ENCODE measurements around the gene TBC1D13. TPM values are rescaled to one million over a fixed set of nuclear protein-coding genes. Genes with fewer than 3 reads are reported as not detected.

TBC1D13 gene
- total RNA-seq, 2 donors from 2014 or later = 15.6 to 22.7 TPM

- no peak for ATAC-seq
- no peaks in the 10 kb centered on the region for H3K9me3 Mint-ChIP-seq
Measured at GRCh38 chr9:128809036-128809599, 22.1 kb downstream of the TBC1D13 start.

GRCh38 chr9:128809831-128810230 lies 22.8 kb downstream of the TBC1D13 start:
- Mint-ChIP-seq H3K9me3 (no peaks in the 10 kb centered on the region), H3K36me3 (no peaks in the 10 kb centered on the region), H3K27ac (peak overlapping the region in 1 of 2 donors; percentile 81)
- DNase-seq (ENCODE audit: low spot score in 2 of 2) (no peak), ATAC-seq (peak in 1 of 2 donors; percentile 20)

More at GRCh38 chr9:128809036-128809599, 22.1 kb downstream of the TBC1D13 start:
- H3K36me3 Mint-ChIP-seq = no peaks in the 10 kb centered on the region
- DNase-seq (ENCODE audit: low spot score in 2 of 2) = no peak
- peak overlapping the region in 1 of 2 donors; percentile 46 for H3K27ac Mint-ChIP-seq

- H3K9me3 Mint-ChIP-seq = no peaks in the 10 kb centered on the region
- H3K36me3 Mint-ChIP-seq = no peaks in the 10 kb centered on the region
- peak overlapping the region in 1 of 2 donors; percentile 22 for H3K27ac Mint-ChIP-seq
- DNase-seq (ENCODE audit: low spot score in 2 of 2) = no peak
- no peak for ATAC-seq
Measured at GRCh38 chr9:128810873-128811272, 23.8 kb downstream of the TBC1D13 start.

- peak within 1 kb of the TSS; percentile 75 to 85 for H3K27ac Mint-ChIP-seq
- ATAC-seq (peak; percentile 93), DNase-seq (ENCODE audit: low spot score in 2 of 2) (peak; percentile 98 to 100)
- H3K9me3 Mint-ChIP-seq = no peaks in the 10 kb centered on the region
- no peaks in the 10 kb centered on the region for H3K36me3 Mint-ChIP-seq
Measured at GRCh38 chr9:128818099-128818838, 31.2 kb downstream of the TBC1D13 start, which contains the start of gene ENDOG. Gene ENDOG (plus strand): TSS chr9:128818500. CDS start chr9:128818685, 185 bp downstream.

- peak; percentile 34 to 48 for ATAC-seq
- Mint-ChIP-seq H3K9me3 (no peaks in the 10 kb centered on the region), H3K36me3 (no peaks in the 10 kb centered on the region), H3K27ac (peak overlapping the region in 1 of 2 donors; percentile 85)
- peak in 1 of 2 donors; percentile 53 for DNase-seq (ENCODE audit: low spot score in 2 of 2)
Measured at GRCh38 chr9:128818839-128819715, 32.0 kb downstream of the TBC1D13 start.

- DNase-seq (ENCODE audit: low spot score in 2 of 2) (no peak), ATAC-seq (no peak)
- Mint-ChIP-seq H3K27ac (no peak overlapping the region), H3K9me3 (no peaks in the 10 kb centered on the region), H3K36me3 (no peaks in the 10 kb centered on the region)
Measured at GRCh38 chr9:128819716-128820664, 32.9 kb downstream of the TBC1D13 start.

GRCh38 chr9:128820665-128821583 lies 33.9 kb downstream of the TBC1D13 start:
- Mint-ChIP-seq H3K36me3 (no peaks in the 10 kb centered on the region), H3K27ac (peak overlapping the region; percentile 58 to 77), H3K9me3 (no peaks in the 10 kb centered on the region)
- DNase-seq (ENCODE audit: low spot score in 2 of 2) (no peak), ATAC-seq (no peak)

GRCh38 chr9:128821584-128822406 lies 34.7 kb downstream of the TBC1D13 start:
- no peak for ATAC-seq
- Mint-ChIP-seq H3K9me3 (no peaks in the 10 kb centered on the region), H3K36me3 (no peaks in the 10 kb centered on the region), H3K27ac (peak overlapping the region; percentile 58 to 77)
- no peak for DNase-seq (ENCODE audit: low spot score in 2 of 2)

- H3K36me3 Mint-ChIP-seq = peaks cover 6 to 7% of the 10 kb centered on the region in 2 donors
- H3K9me3 Mint-ChIP-seq = no peaks in the 10 kb centered on the region
- ATAC-seq = no peak
- no peak overlapping the region for H3K27ac Mint-ChIP-seq
- DNase-seq (ENCODE audit: low spot score in 2 of 2) = no peak
Measured at GRCh38 chr9:128822407-128823042, 35.5 kb downstream of the TBC1D13 start.

GRCh38 chr9:128823362-128823902 lies 36.4 kb downstream of the TBC1D13 start:
- no peak for ATAC-seq
- Mint-ChIP-seq H3K9me3 (no peaks in the 10 kb centered on the region), H3K36me3 (peaks cover 8 to 13% of the 10 kb centered on the region in 2 donors), H3K27ac (no peak overlapping the region)
- no peak for DNase-seq (ENCODE audit: low spot score in 2 of 2)

- Mint-ChIP-seq H3K27ac (peak overlapping the region in 1 of 2 donors; percentile 36), H3K36me3 (peaks cover 13 to 19% of the 10 kb centered on the region in 2 donors)
Measured at GRCh38 chr9:128823903-128824406, 36.9 kb downstream of the TBC1D13 start.

GRCh38 chr9:128824911-128825310 lies 37.9 kb downstream of the TBC1D13 start:
- Mint-ChIP-seq H3K27ac (peak overlapping the region in 1 of 2 donors; percentile 28), H3K36me3 (peaks cover 18 to 22% of the 10 kb centered on the region in 2 donors), H3K9me3 (no peaks in the 10 kb centered on the region)
- ATAC-seq (no peak), DNase-seq (ENCODE audit: low spot score in 2 of 2) (no peak)

More at GRCh38 chr9:128823903-128824406, 36.9 kb downstream of the TBC1D13 start:
- DNase-seq (ENCODE audit: low spot score in 2 of 2) (no peak), ATAC-seq (no peak)
- no peaks in the 10 kb centered on the region for H3K9me3 Mint-ChIP-seq

- H3K27ac Mint-ChIP-seq = peak overlapping the region in 1 of 2 donors; percentile 28
- ATAC-seq = no peak
- H3K9me3 Mint-ChIP-seq = no peaks in the 10 kb centered on the region
Measured at GRCh38 chr9:128825923-128826700, 39.1 kb downstream of the TBC1D13 start.

More at GRCh38 chr9:128825923-128826700, 39.1 kb downstream of the TBC1D13 start:
- no peak for DNase-seq (ENCODE audit: low spot score in 2 of 2)
- peaks cover 18 to 22% of the 10 kb centered on the region in 2 donors for H3K36me3 Mint-ChIP-seq

All from activated naive CD4-positive, alpha-beta T cell treated with anti-CD3 and anti-CD28 coated beads, Interleukin-2, amount 50 U/mL, for 72 hours (primary cell).